Liver (tissue), 9 donors: ENCODE results near the gene SCN2B. TPM values are rescaled to one million over a fixed set of nuclear protein-coding genes. Genes with fewer than 3 reads are reported as not detected.

Experiments used
- DNase-seq: peaks from one replicate; pipeline ENCODE4 v3.0.0-alpha.2; 2017; ENCODE audit warnings: low spot score
- H3K27ac ChIP-seq, 2 donors: one replicate each; pipeline ENCODE4 v1.7.0; 2013; ENCODE audit warnings: inconsistent platforms in 2 of 2, low read length in 2 of 2, control low read depth in 1 of 2, low read depth in 1 of 2, mild to moderate bottlenecking in 1 of 2
- H3K27me3 ChIP-seq, 4 donors: one replicate each; pipeline versions ENCODE4 v1.6.1 to v1.7.0; 2013; ENCODE audit warnings: low read length in 3 of 4, inconsistent platforms in 1 of 4, mild to moderate bottlenecking in 1 of 4, moderate library complexity in 1 of 4; ENCODE audit not compliant: control insufficient read depth in 4 of 4, insufficient read depth in 4 of 4
- H3K36me3 ChIP-seq, 4 donors: one replicate each; pipeline versions ENCODE4 v1.6.1 to v1.7.0; 2013; ENCODE audit warnings: low read length in 3 of 4, mild to moderate bottlenecking in 3 of 4, low read depth in 1 of 4, moderate library complexity in 1 of 4; ENCODE audit not compliant: control insufficient read depth in 4 of 4, insufficient read depth in 3 of 4
- H3K4me1 ChIP-seq, 4 donors: one replicate each; pipeline versions ENCODE4 v1.6.1 to v1.7.0; 2013; ENCODE audit warnings: low read length in 3 of 4, mild to moderate bottlenecking in 3 of 4, moderate library complexity in 1 of 4; ENCODE audit not compliant: control insufficient read depth in 4 of 4, insufficient read depth in 4 of 4
- H3K4me3 ChIP-seq, 3 donors: one replicate each; pipeline versions ENCODE4 v1.6.1 to v1.7.0; 2013; ENCODE audit warnings: low read length in 3 of 3, control low read depth in 1 of 3, low read depth in 1 of 3, mild to moderate bottlenecking in 1 of 3
- H3K9ac ChIP-seq, 2 donors: one replicate each; pipeline ENCODE4 v1.7.0; 2013; ENCODE audit warnings: low read length in 2 of 2, mild to moderate bottlenecking in 2 of 2, moderate library complexity in 2 of 2, control low read depth in 1 of 2, low read depth in 1 of 2
- H3K9me3 ChIP-seq, 4 donors: one replicate each; pipeline versions ENCODE4 v1.6.1 to v1.7.0; 2013; ENCODE audit warnings: low read length in 3 of 4; ENCODE audit not compliant: control insufficient read depth in 4 of 4
- EGR1 ChIP-seq, 2 donors: IDR thresholded peaks; 2 replicates each; pipeline ENCODE4 v1.6.1; 2016 to 2018; ENCODE audit warnings: antibody characterized with exemption in 2 of 2, low read depth in 2 of 2
- FOXA1 ChIP-seq: IDR thresholded peaks from 2 replicates; pipeline ENCODE4 v1.6.1; 2016; ENCODE audit warnings: antibody characterized with exemption
- FOXA2 ChIP-seq: IDR thresholded peaks from 2 replicates; pipeline ENCODE4 v1.6.1; 2016; ENCODE audit warnings: antibody characterized with exemption
- GABPA ChIP-seq, 2 donors: IDR thresholded peaks in 1 of 2; conservative IDR thresholded peaks in 1 of 2; 2 replicates each; pipeline ENCODE4 v1.6.1; 2016; ENCODE audit warnings: antibody characterized with exemption in 2 of 2, mild to moderate bottlenecking in 1 of 2, moderate library complexity in 1 of 2
- HNF4A ChIP-seq, 2 donors: conservative IDR thresholded peaks; 2 replicates each; pipeline ENCODE4 v1.6.1; 2016; ENCODE audit warnings: antibody characterized with exemption in 2 of 2, mild to moderate bottlenecking in 2 of 2
- HNF4G ChIP-seq: IDR thresholded peaks from 2 replicates; pipeline ENCODE4 v1.6.1; 2016; ENCODE audit warnings: antibody characterized with exemption
- JUND ChIP-seq, 2 donors: IDR thresholded peaks; 2 replicates each; pipeline ENCODE4 v1.6.1; 2016; ENCODE audit warnings: antibody characterized with exemption in 2 of 2
- NR2F2 ChIP-seq: IDR thresholded peaks from 2 replicates; pipeline ENCODE4 v1.6.1; 2016; ENCODE audit warnings: antibody characterized with exemption
- RAD21 ChIP-seq, 2 donors: IDR thresholded peaks; 2 replicates each; pipeline ENCODE4 v1.6.1; 2016; ENCODE audit warnings: antibody characterized with exemption in 2 of 2, mild to moderate bottlenecking in 2 of 2
- RXRA ChIP-seq, 2 donors: IDR thresholded peaks; 2 replicates each; pipeline ENCODE4 v1.6.1; 2017 to 2018; ENCODE audit warnings: antibody characterized with exemption in 2 of 2, mild to moderate bottlenecking in 1 of 2
- SP1 ChIP-seq: IDR thresholded peaks from 2 replicates; pipeline ENCODE4 v1.6.1; 2018; ENCODE audit warnings: antibody characterized with exemption, mild to moderate bottlenecking
- TAF1 ChIP-seq: conservative IDR thresholded peaks from 2 replicates; pipeline ENCODE4 v1.6.1; 2016; ENCODE audit warnings: antibody characterized with exemption, mild to moderate bottlenecking
- YY1 ChIP-seq: IDR thresholded peaks from 2 replicates; pipeline ENCODE4 v1.6.1; 2016; ENCODE audit warnings: antibody characterized with exemption, mild to moderate bottlenecking
- WGBS: extraction: QIAGEN DNeasy Blood & Tissue Kit; methylation state at CpG from one replicate; pipeline ENCODE4 v1.1.7; 2013; 5-methylcytosine and 5-hydroxymethylcytosine counted together
- polyA plus RNA-seq, 2 donors: library from polyadenylated mRNA; stranded (reverse) in 1 of 2; unstranded in 1 of 2; fragments of 200-250 nt in 1 of 2; fragments of >200 nt in 1 of 2; fragmentation: Nextera tagmentation in 1 of 2; extraction: Ambion mirVana in 1 of 2; gene quantifications; one replicate each; pipeline versions ENCODE4 v1.2.1 to v1.2.3, GENCODE V29; 2013 to 2015
- total RNA-seq, 2 donors: library from RNA; depleted of rRNA; stranded (reverse); fragments of >200 nt; gene quantifications; one replicate each; pipeline ENCODE4 v1.2.3, GENCODE V29; 2014
- TF ChIP-seq, protein P1 (sequence below): IDR thresholded peaks from 2 replicates; pipeline ENCODE4 v1.6.1; 2016; ENCODE audit warnings: antibody characterized with exemption
- TF ChIP-seq, protein P2 (sequence below): IDR thresholded peaks from 2 replicates; pipeline ENCODE4 v1.6.1; 2016; ENCODE audit warnings: antibody characterized with exemption
- TF ChIP-seq, protein P3 (sequence below): fragments of 150-350 bp; IDR thresholded peaks from 2 replicates; pipeline ENCODE4 v1.5.1; 2017; ENCODE audit warnings: improper control_type of control experiment, low read depth, low read length; ENCODE audit not compliant: missing input control
- TF ChIP-seq, protein P4 (sequence below): IDR thresholded peaks from 2 replicates; pipeline ENCODE4 v1.6.1; 2016; ENCODE audit warnings: antibody characterized with exemption, mild to moderate bottlenecking
- donor health status: healthy.
- donor health status: healthy.
- donor health status: healthy.
- donor health status: healthy.
- donor health status: healthy.

The SCN2B gene
- total and polyA plus RNA-seq, 4 donors = 0.01 to 0.05 TPM; not detected in 2

DNA sequence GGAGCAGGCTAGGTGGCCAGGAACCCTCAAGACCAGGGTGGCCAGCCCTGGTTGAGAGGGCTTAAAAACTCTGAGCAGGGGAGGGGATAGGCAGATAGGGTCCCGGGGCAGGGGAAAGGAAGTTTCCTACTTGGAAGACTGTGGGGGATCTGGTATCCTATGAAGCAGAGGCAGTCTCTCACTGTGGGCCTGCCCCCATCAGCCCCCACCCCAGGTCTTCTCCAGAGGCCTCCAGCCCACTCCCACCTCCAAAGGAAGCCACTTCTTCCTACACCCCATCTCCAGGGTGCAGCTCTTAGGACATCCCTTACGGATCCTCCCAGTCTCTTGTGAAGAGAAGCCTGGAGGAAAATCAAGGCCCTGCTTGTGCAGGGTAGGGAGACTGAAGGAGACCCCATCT lies 40.1 kb downstream of the SCN2B start:
- no peak for DNase-seq
- TF ChIP-seq SP1 = no peak
- TF ChIP-seq NR2F2 = no peak
- TF ChIP-seq FOXA1 = no peak
- TF ChIP-seq, protein P1, sequence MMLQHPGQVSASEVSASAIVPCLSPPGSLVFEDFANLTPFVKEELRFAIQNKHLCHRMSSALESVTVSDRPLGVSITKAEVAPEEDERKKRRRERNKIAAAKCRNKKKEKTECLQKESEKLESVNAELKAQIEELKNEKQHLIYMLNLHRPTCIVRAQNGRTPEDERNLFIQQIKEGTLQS = no peak
- TF ChIP-seq, protein P2, sequence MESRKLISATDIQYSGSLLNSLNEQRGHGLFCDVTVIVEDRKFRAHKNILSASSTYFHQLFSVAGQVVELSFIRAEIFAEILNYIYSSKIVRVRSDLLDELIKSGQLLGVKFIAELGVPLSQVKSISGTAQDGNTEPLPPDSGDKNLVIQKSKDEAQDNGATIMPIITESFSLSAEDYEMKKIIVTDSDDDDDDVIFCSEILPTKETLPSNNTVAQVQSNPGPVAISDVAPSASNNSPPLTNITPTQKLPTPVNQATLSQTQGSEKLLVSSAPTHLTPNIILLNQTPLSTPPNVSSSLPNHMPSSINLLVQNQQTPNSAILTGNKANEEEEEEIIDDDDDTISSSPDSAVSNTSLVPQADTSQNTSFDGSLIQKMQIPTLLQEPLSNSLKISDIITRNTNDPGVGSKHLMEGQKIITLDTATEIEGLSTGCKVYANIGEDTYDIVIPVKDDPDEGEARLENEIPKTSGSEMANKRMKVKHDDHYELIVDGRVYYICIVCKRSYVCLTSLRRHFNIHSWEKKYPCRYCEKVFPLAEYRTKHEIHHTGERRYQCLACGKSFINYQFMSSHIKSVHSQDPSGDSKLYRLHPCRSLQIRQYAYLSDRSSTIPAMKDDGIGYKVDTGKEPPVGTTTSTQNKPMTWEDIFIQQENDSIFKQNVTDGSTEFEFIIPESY = no peak
- no peak for TF ChIP-seq EGR1 (IDR thresholded peaks at IDR 0.05; ENCODE audit: low read depth in 2 of 2)
- TF ChIP-seq, protein P3, sequence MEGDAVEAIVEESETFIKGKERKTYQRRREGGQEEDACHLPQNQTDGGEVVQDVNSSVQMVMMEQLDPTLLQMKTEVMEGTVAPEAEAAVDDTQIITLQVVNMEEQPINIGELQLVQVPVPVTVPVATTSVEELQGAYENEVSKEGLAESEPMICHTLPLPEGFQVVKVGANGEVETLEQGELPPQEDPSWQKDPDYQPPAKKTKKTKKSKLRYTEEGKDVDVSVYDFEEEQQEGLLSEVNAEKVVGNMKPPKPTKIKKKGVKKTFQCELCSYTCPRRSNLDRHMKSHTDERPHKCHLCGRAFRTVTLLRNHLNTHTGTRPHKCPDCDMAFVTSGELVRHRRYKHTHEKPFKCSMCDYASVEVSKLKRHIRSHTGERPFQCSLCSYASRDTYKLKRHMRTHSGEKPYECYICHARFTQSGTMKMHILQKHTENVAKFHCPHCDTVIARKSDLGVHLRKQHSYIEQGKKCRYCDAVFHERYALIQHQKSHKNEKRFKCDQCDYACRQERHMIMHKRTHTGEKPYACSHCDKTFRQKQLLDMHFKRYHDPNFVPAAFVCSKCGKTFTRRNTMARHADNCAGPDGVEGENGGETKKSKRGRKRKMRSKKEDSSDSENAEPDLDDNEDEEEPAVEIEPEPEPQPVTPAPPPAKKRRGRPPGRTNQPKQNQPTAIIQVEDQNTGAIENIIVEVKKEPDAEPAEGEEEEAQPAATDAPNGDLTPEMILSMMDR = no peak
- no peak for TF ChIP-seq JUND (IDR thresholded peaks at IDR 0.05)
- TF ChIP-seq RXRA (IDR thresholded peaks at IDR 0.05) = no peak
- no peak for TF ChIP-seq YY1
- TF ChIP-seq HNF4A (conservative IDR thresholded peaks at IDR 0.05) = no peak
- TF ChIP-seq RAD21 (IDR thresholded peaks at IDR 0.05) = no peak
- no peak for TF ChIP-seq HNF4G
- TF ChIP-seq, protein P4, sequence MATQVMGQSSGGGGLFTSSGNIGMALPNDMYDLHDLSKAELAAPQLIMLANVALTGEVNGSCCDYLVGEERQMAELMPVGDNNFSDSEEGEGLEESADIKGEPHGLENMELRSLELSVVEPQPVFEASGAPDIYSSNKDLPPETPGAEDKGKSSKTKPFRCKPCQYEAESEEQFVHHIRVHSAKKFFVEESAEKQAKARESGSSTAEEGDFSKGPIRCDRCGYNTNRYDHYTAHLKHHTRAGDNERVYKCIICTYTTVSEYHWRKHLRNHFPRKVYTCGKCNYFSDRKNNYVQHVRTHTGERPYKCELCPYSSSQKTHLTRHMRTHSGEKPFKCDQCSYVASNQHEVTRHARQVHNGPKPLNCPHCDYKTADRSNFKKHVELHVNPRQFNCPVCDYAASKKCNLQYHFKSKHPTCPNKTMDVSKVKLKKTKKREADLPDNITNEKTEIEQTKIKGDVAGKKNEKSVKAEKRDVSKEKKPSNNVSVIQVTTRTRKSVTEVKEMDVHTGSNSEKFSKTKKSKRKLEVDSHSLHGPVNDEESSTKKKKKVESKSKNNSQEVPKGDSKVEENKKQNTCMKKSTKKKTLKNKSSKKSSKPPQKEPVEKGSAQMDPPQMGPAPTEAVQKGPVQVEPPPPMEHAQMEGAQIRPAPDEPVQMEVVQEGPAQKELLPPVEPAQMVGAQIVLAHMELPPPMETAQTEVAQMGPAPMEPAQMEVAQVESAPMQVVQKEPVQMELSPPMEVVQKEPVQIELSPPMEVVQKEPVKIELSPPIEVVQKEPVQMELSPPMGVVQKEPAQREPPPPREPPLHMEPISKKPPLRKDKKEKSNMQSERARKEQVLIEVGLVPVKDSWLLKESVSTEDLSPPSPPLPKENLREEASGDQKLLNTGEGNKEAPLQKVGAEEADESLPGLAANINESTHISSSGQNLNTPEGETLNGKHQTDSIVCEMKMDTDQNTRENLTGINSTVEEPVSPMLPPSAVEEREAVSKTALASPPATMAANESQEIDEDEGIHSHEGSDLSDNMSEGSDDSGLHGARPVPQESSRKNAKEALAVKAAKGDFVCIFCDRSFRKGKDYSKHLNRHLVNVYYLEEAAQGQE = no peak
- no peak for TF ChIP-seq FOXA2
- no peak for TF ChIP-seq GABPA (IDR thresholded peaks at IDR 0.05 in 1 of 2, conservative IDR thresholded peaks at IDR 0.05 in 1 of 2)
- no peaks in the 10 kb centered on the region for H3K9me3 ChIP-seq
- H3K36me3 ChIP-seq = no peaks in the 10 kb centered on the region
- peaks cover 0 to 6% (median under 1%) of the 10 kb centered on the region in 4 donors for H3K27me3 ChIP-seq
- H3K4me1 ChIP-seq = no peaks in the 10 kb centered on the region
- WGBS = 81% methylated on average over 2 of the region's 2 CpGs
- H3K27ac ChIP-seq = no peak overlapping the region
- no peak overlapping the region for H3K9ac ChIP-seq
- no peak overlapping the region for H3K4me3 ChIP-seq

DNA sequence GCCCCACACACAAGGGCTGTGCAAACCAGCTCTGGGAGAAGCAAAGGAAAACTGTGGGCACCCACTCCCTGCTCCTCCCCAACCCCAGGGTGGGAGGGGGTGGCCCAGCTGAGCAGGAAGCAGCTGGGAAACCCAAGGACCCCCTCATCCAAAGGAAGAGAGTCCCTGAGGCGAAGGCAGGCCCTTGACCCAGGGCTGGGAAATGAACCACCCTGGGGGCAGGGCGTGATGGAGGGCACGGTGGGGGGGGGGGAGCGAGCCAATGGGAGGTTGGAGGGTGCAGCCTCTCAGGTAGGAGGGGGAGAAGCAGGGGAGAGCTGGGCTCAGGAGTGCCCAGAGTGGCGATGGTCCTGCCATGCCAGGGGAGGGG lies 40.7 kb downstream of the SCN2B start:
- Histone ChIP-seq H3K9ac (no peak overlapping the region), H3K36me3 (no peaks in the 10 kb centered on the region), H3K27me3 (peaks cover 0 to 2% (median under 1%) of the 10 kb centered on the region in 4 donors), H3K4me3 (no peak overlapping the region), H3K27ac (no peak overlapping the region), H3K9me3 (no peaks in the 10 kb centered on the region), H3K4me1 (no peaks in the 10 kb centered on the region)
- WGBS = 76% methylated on average over 5 of the region's 5 CpGs
- TF ChIP-seq SP1 (no peak), TAF1 (no peak), NR2F2 (no peak), RAD21 (IDR thresholded peaks at IDR 0.05) (no peak)
- TF ChIP-seq, protein P4 = no peak
- TF ChIP-seq, protein P3 = no peak
- no peak for DNase-seq
